ENCODE results near the gene BLOC1S4. TPM values are rescaled to one million over a fixed set of nuclear protein-coding genes. Genes with fewer than 3 reads are reported as not detected.

The BLOC1S4 gene
- total RNA-seq, 1 experiment from 2014 or later: 14.9 TPM

GRCh38 chr4:6746721-6747293, 30.8 kb downstream of the BLOC1S4 start:
- Histone ChIP-seq H2BK120ac (ENCODE audit: low read depth, low read length, poor library complexity, severe bottlenecking) (no peak overlapping the region), H3K56ac (ENCODE audit: insufficient read length, low read depth, low read length) (no peak overlapping the region), H4K91ac (ENCODE audit: insufficient read length, low read depth, low read length) (no peak overlapping the region), H4K5ac (ENCODE audit: insufficient read length, low read depth, low read length) (no peak overlapping the region), H3K4me2 (ENCODE audit: insufficient read depth, insufficient read length, low read length) (no peak overlapping the region), H3K4me1 (ENCODE audit: insufficient read depth, low read length) (no peaks in the 10 kb centered on the region), H3K27ac (ENCODE audit: insufficient read length, low read depth, low read length) (no peak overlapping the region), H3K4ac (ENCODE audit: low read depth, low read length) (no peak overlapping the region), H2BK5ac (ENCODE audit: insufficient read length, low read length) (no peak overlapping the region), H3K79me1 (ENCODE audit: insufficient read depth, low read depth, low read length, poor library complexity, severe bottlenecking) (no peaks in the 10 kb centered on the region), H2BK20ac (ENCODE audit: low read depth, low read length, poor library complexity, severe bottlenecking) (no peak overlapping the region), H4K20me1 (ENCODE audit: control insufficient read depth, insufficient read depth, insufficient read length) (peaks cover 2% of the 10 kb centered on the region), H3K23me2 (ENCODE audit: insufficient read length, low read depth, low read length, poor library complexity, severe bottlenecking) (no peaks in the 10 kb centered on the region), H3K27me3 (ENCODE audit: insufficient read depth, low read length) (no peaks in the 10 kb centered on the region), H3K14ac (ENCODE audit: insufficient read depth, low read length) (no peak overlapping the region; the same call in 1 of the 2 replicates), H2BK12ac (ENCODE audit: insufficient read length, low read depth, low read length) (no peak overlapping the region), H3K23ac (ENCODE audit: insufficient read length, low read depth, low read length) (no peak overlapping the region), H3K18ac (ENCODE audit: insufficient read length, low read depth, low read length) (no peak overlapping the region), H2BK15ac (ENCODE audit: low read depth, low read length) (no peak overlapping the region), H2AK5ac (ENCODE audit: insufficient read length, low read length) (no peak overlapping the region), H3K79me2 (ENCODE audit: insufficient read depth, low read length) (no peaks in the 10 kb centered on the region), H3K9me3 (ENCODE audit: control insufficient read depth, low read depth, low read length) (no peaks in the 10 kb centered on the region), H3T11ph (ENCODE audit: low read length) (no peak overlapping the region), H4K8ac (replicated peaks; ENCODE audit: insufficient read length, low read depth, low read length) (no peak overlapping the region), H2AFZ (ENCODE audit: low read length) (no peak overlapping the region), H3K9ac (ENCODE audit: extremely low read depth, insufficient read length, low read length) (no peak overlapping the region)
- Mint-ChIP-seq H3K9me3 (no peaks in the 10 kb centered on the region), H3K27ac (no peak overlapping the region; a peak in 1 of 7 replicates), H3K4me1 (peaks cover 2 to 10% of the 10 kb centered on the region in 2 experiments; a peak in 3 of 4 replicates), H3K27me3 (ENCODE audit: low read depth) (peaks cover 1% of the 10 kb centered on the region), H3K36me3 (ENCODE audit: insufficient read depth in 1 of 3, low read depth in 3 of 3) (no peaks in the 10 kb centered on the region), H3K4me3 (no peak overlapping the region)
- no peak for DNase-seq
- no CpG with 5 or more reads among the region's 20 CpGs for WGBS (ENCODE audit: extremely low coverage, insufficient read length, low lambda C conversion rate)
- no peak for TF ChIP-seq CTCF (conservative IDR thresholded peaks at IDR 0.05)
